ENCODE measurements around the gene C16orf92. TPM values are rescaled to one million over a fixed set of nuclear protein-coding genes. Genes with fewer than 3 reads are reported as not detected.

C16orf92 gene
- total RNA-seq, 1 experiment from 2014 or later, result not detected

DNA sequence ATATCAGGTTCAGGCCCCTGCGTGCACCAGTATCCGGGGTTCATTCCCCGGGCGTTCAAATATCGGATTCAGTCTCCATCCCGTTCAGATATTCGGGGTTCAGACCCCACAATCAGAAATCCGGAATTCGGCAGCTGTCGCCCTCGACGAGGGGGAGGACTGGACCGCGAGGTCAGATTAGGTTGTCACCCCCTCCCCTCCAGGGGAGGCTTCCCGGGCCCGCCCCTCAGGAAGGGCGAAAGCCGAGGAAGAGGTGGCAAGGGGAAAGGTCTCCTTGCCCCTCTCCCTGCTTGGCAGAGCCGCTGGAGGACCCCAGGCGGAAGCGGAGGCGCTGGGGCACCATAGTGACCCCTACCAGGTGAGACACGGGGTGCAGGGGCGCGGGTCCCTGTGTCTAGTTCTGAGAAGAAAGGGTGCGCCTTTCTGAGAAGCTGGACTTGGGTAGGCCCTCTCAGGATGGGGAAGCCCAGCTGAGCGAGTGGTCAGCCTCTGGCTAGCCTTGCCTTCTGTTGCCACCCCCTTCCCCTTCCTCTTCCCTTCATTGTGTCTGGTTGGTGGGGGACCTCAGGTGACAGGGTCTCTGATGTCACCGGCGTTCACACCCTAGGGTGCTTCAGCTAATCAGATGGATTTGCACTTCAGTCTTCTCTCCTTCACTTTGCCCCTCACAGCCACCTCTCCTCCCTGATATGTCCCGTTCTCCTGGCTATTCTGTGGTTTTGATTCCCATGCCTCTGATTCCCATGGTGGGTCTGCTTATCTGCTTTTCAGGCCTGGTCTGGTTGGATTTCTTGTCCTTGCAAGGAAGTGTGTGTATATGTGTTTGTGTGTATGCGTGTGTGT lies 48.5 kb upstream of the C16orf92 start:
- in situ Hi-C loops (cut with HindIII; ENCODE audit: low pct_unique_long_range_greater_than_20kb, low sequenced_read_pairs), result no loop called here
- Histone ChIP-seq H3K4me1 (ENCODE audit: control insufficient read depth, insufficient read depth, low read length) (peaks cover 19% of the 10 kb centered on the region), H3K27ac (ENCODE audit: low read length) (peak overlapping the region; percentile 88), H3K9me3 (ENCODE audit: control insufficient read depth, insufficient read depth, low read depth, low read length) (no peaks in the 10 kb centered on the region), H3K27me3 (ENCODE audit: control insufficient read depth, insufficient read depth, low read length) (no peaks in the 10 kb centered on the region), H3K4me3 (ENCODE audit: low read depth in 2 of 2, low read length in 2 of 2) (peak overlapping the region; percentile 71 to 96), H3K36me3 (ENCODE audit: control insufficient read depth, insufficient read depth, low read length) (peaks cover 8% of the 10 kb centered on the region)
- CTCF ChIA-PET, result no interaction called here
- no peak for TF ChIP-seq TCF7L2 (IDR thresholded peaks at IDR 0.05; ENCODE audit: low read depth, low read length)
- TF ChIP-seq POLR2AphosphoS5 (IDR thresholded peaks at IDR 0.05; ENCODE audit: low read depth, low read length), result no peak
- TF ChIP-seq SIN3A (IDR thresholded peaks at IDR 0.05; ENCODE audit: borderline replicate concordance, insufficient read depth, low read depth, low read length), result no peak
- TF ChIP-seq, protein P1, sequence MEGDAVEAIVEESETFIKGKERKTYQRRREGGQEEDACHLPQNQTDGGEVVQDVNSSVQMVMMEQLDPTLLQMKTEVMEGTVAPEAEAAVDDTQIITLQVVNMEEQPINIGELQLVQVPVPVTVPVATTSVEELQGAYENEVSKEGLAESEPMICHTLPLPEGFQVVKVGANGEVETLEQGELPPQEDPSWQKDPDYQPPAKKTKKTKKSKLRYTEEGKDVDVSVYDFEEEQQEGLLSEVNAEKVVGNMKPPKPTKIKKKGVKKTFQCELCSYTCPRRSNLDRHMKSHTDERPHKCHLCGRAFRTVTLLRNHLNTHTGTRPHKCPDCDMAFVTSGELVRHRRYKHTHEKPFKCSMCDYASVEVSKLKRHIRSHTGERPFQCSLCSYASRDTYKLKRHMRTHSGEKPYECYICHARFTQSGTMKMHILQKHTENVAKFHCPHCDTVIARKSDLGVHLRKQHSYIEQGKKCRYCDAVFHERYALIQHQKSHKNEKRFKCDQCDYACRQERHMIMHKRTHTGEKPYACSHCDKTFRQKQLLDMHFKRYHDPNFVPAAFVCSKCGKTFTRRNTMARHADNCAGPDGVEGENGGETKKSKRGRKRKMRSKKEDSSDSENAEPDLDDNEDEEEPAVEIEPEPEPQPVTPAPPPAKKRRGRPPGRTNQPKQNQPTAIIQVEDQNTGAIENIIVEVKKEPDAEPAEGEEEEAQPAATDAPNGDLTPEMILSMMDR (IDR thresholded peaks at IDR 0.05), result no peak
- no peak for TF ChIP-seq REST (IDR thresholded peaks at IDR 0.05; ENCODE audit: insufficient read depth in 1 of 2, low read depth in 2 of 2, low read length in 1 of 2)
- ATAC-seq, result no peak
- no TSS peak for BruUV-seq (replicated peaks)
- POLR2A ChIA-PET, result interaction anchor here (0.6 to 1.1 kb wide), 2 partner anchors 29 to 48 kb away, joined by 3 to 4 read pairs; partner anchors contain the start of gene KCTD13
- intact Hi-C loops (cut with micrococcal nuclease; ENCODE audit: unreplicated experiment), result no loop called here
- no peak for DNase-seq (ENCODE audit: low read depth, low spot score)

GRCh38 chr16:29975134-29975538 lies 47.9 kb upstream of the C16orf92 start:
- Histone ChIP-seq H3K9me3 (ENCODE audit: control insufficient read depth, insufficient read depth, low read depth, low read length) (no peaks in the 10 kb centered on the region), H3K4me1 (ENCODE audit: control insufficient read depth, insufficient read depth, low read length) (peaks cover 19% of the 10 kb centered on the region), H3K36me3 (ENCODE audit: control insufficient read depth, insufficient read depth, low read length) (peaks cover 10% of the 10 kb centered on the region), H3K27ac (ENCODE audit: low read length) (peak overlapping the region; percentile 88), H3K27me3 (ENCODE audit: control insufficient read depth, insufficient read depth, low read length) (no peaks in the 10 kb centered on the region), H3K4me3 (ENCODE audit: low read depth in 2 of 2, low read length in 2 of 2) (peak overlapping the region; percentile 71 to 96)
- TF ChIP-seq SIN3A (IDR thresholded peaks at IDR 0.05; ENCODE audit: borderline replicate concordance, insufficient read depth, low read depth, low read length) (no peak), TCF7L2 (IDR thresholded peaks at IDR 0.05; ENCODE audit: low read depth, low read length) (no peak), REST (IDR thresholded peaks at IDR 0.05; ENCODE audit: insufficient read depth in 1 of 2, low read depth in 2 of 2, low read length in 1 of 2) (no peak), POLR2AphosphoS5 (IDR thresholded peaks at IDR 0.05; ENCODE audit: low read depth, low read length) (no peak)
- TF ChIP-seq, protein P1 (IDR thresholded peaks at IDR 0.05), result no peak
- DNase-seq (ENCODE audit: low read depth, low spot score) (no peak), ATAC-seq (no peak)
- POLR2A ChIA-PET, result interaction anchor here (0.6 to 1.1 kb wide), 2 partner anchors 30 to 49 kb away, joined by 3 to 4 read pairs; partner anchors contain the start of gene KCTD13
- CTCF ChIA-PET, result interaction anchor here (0.6 kb wide), 1 partner anchor 43 kb away, joined by 3 read pairs; no protein-coding TSS in a partner anchor
- no TSS peak for BruUV-seq (replicated peaks)
- intact Hi-C loops (cut with micrococcal nuclease; ENCODE audit: unreplicated experiment) (no loop called here), in situ Hi-C loops (cut with HindIII; ENCODE audit: low pct_unique_long_range_greater_than_20kb, low sequenced_read_pairs) (no loop called here)
